Mesangial cell (primary cell): ENCODE results near the gene ATRNL1. TPM values are rescaled to one million over a fixed set of nuclear protein-coding genes. Genes with fewer than 3 reads are reported as not detected.

Experiments
- total RNA-seq: library from RNA; depleted of rRNA; stranded (reverse); fragments of >200 nt; gene quantifications from 2 replicates; pipeline ENCODE4 v1.2.3, GENCODE V29; 2015

ATRNL1 gene, protein sequence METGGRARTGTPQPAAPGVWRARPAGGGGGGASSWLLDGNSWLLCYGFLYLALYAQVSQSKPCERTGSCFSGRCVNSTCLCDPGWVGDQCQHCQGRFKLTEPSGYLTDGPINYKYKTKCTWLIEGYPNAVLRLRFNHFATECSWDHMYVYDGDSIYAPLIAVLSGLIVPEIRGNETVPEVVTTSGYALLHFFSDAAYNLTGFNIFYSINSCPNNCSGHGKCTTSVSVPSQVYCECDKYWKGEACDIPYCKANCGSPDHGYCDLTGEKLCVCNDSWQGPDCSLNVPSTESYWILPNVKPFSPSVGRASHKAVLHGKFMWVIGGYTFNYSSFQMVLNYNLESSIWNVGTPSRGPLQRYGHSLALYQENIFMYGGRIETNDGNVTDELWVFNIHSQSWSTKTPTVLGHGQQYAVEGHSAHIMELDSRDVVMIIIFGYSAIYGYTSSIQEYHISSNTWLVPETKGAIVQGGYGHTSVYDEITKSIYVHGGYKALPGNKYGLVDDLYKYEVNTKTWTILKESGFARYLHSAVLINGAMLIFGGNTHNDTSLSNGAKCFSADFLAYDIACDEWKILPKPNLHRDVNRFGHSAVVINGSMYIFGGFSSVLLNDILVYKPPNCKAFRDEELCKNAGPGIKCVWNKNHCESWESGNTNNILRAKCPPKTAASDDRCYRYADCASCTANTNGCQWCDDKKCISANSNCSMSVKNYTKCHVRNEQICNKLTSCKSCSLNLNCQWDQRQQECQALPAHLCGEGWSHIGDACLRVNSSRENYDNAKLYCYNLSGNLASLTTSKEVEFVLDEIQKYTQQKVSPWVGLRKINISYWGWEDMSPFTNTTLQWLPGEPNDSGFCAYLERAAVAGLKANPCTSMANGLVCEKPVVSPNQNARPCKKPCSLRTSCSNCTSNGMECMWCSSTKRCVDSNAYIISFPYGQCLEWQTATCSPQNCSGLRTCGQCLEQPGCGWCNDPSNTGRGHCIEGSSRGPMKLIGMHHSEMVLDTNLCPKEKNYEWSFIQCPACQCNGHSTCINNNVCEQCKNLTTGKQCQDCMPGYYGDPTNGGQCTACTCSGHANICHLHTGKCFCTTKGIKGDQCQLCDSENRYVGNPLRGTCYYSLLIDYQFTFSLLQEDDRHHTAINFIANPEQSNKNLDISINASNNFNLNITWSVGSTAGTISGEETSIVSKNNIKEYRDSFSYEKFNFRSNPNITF (N-terminal part only)
- 26.1 and 35.2 TPM in 2 replicates for total RNA-seq

DNA sequence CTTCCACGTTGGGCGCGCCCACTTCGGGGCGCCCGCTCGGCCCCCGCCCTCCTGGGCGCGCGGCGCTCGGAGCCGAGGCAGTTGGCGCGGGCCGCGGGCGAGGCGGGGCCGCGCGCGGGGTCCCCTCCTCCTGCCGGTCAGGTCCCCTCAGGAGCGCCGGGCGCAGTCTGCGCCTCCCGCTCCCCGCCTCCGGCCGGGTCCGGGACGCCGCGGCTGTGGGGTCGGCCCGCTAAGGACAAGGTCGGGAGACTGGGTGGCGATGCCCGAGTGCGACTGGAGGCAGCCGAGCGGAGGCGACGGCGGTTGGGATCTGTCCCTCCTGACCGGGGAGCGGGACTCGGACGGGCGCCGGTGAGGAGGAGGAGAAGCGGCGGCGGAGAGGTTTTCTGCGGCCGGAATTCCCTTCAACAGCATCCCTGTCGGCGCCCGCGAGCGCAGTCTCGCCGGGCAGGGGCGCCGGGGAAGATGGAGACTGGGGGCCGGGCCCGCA lies at the start of gene ATRNL1:
TSS of gene ATRNL1 (plus strand) at position 80 of the 490 bp plus-strand sequence. CDS start at position 466, 386 bp downstream.

Other genes starting within 250 kb of the ATRNL1 start
- gene TRUB1, start 155.2 kb upstream of the ATRNL1 start, total RNA-seq: 16.2 and 27.2 TPM in 2 replicates